ENCODE data around the gene LENG9.

Gene LENG9

GRCh38 chr19:54420068-54420382, 43.6 kb downstream of the LENG9 start:
- DNase-seq: no peak

GRCh38 chr19:54418930-54419800, 44.4 kb downstream of the LENG9 start:
- DNase-seq: no peak

- DNase-seq: peak; percentile 60 to 67
These were observed 45.3 kb downstream of the LENG9 start for GRCh38 chr19:54418030-54418929.

- DNase-seq: no peak
These were observed 46.7 kb downstream of the LENG9 start for GRCh38 chr19:54416695-54417491.

GRCh38 chr19:54415901-54416673, 47.5 kb downstream of the LENG9 start:
- DNase-seq: no peak

- no peak for DNase-seq
These were observed 48.2 kb downstream of the LENG9 start, which contains the start of gene TTYH1 for GRCh38 chr19:54415208-54415900. Gene TTYH1 (plus strand): TSS chr19:54415464. CDS start chr19:54415553, 89 bp downstream.

GRCh38 chr19:54414156-54414555, 49.4 kb downstream of the LENG9 start:
- no peak for DNase-seq

GRCh38 chr19:54412877-54413276, 50.7 kb downstream of the LENG9 start:
- DNase-seq: no peak

All from AML-193 (cell line).